Body of pancreas (tissue), 4 donors: Measurements from ENCODE around the gene ASTN2. TPM values are rescaled to one million over a fixed set of nuclear protein-coding genes. Genes with fewer than 3 reads are reported as not detected.

Experiments
- ATAC-seq: fragments of 150-250 bp; one replicate; pipeline ENCODE4 v1.9.1; 2016
- DNase-seq, 4 donors: peaks; one replicate each; pipeline ENCODE4 v3.0.0-alpha.2; 2019
- H3K27ac ChIP-seq, 4 donors: fragments of 200-600 bp; sonication (generic); 1 replicate in 3 of 4; 2 replicates in 1 of 4; pipeline versions ENCODE4 v1.5.1 to v1.6.1; 2016 to 2019; ENCODE audit warnings: mild to moderate bottlenecking in 1 of 4, mixed read lengths in 1 of 4, moderate library complexity in 1 of 4
- H3K27me3 ChIP-seq, 2 donors: fragments of 200-600 bp; sonication (generic); one replicate each; pipeline ENCODE4 v1.6.0; 2016; ENCODE audit warnings: mild to moderate bottlenecking in 1 of 2
- H3K36me3 ChIP-seq, 2 donors: fragments of 200-600 bp; sonication (generic); replicated peaks in 1 of 2; 2 replicates each; pipeline ENCODE4 v1.5.1; 2016; ENCODE audit warnings: low read depth in 2 of 2; ENCODE audit not compliant: insufficient read depth in 1 of 2
- H3K4me1 ChIP-seq: fragments of 200-600 bp; sonication (generic); one replicate; pipeline ENCODE4 v1.6.0; 2016
- H3K4me3 ChIP-seq, 2 donors: fragments of 200-600 bp; sonication (generic); 1 replicate in 1 of 2; 2 replicates in 1 of 2; pipeline ENCODE4 v1.5.1; 2016 to 2019
- H3K9me3 ChIP-seq, 3 donors: fragments of 200-600 bp; sonication (generic); 1 replicate in 2 of 3; 2 replicates in 1 of 3; pipeline ENCODE4 v1.5.1; 2016
- POLR2A ChIP-seq, 3 donors: fragments of 450-650 bp; IDR thresholded peaks; one replicate each; pipeline ENCODE4 v1.6.1; 2016; ENCODE audit warnings: antibody characterized with exemption in 3 of 3, mild to moderate bottlenecking in 2 of 3
- WGBS, 2 donors: methylation state at CpG; one replicate each; pipeline ENCODE4 v1.1.5; 2017; 5-methylcytosine and 5-hydroxymethylcytosine counted together
- intact Hi-C: fragments of 100-400 bp; cut with DNase I; formaldehyde crosslinking; loops from one replicate; pipeline ENCODE4 v1.15.1; 2023
- total RNA-seq, 2 donors: library from RNA; depleted of rRNA; stranded (reverse); fragments of >200 nt; gene quantifications; one replicate each; pipeline ENCODE4 v1.1.0, GENCODE V29; 2016
- TF ChIP-seq, protein P1 (sequence below), 7 experiments: fragments of 450-650 bp in 4 of 7; fragments of 200-600 bp in 3 of 7; sonication (generic) in 3 of 7; IDR thresholded peaks; one replicate each; pipeline ENCODE4 v1.5.1; 2016 to 2019; ENCODE audit warnings: antibody characterized with exemption in 7 of 7

ASTN2 gene
- total RNA-seq, 2 donors from 2014 or later: 8.2 to 9.6 TPM

DNA sequence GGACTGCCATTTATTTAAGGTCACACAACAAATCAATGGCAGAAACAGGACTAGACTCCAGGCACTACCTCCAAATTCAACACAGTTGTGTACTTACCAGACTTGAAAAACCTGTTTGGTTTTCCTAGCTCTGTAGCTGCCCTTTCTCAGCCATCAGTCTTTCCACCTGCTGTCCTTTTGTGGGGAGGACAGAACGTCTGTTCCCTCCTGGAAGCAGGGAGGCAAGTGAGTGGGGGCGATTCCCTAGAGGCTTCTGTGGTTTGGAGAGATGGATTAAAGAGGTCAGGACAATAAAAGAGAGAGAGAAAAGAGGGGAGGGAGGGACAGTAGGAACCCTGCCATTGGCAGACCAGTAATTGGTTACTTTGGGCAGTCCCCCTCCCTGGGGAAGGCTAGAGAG, 14.7 kb downstream of the ASTN2 start:
- H3K4me3 ChIP-seq: no peak overlapping the region
- H3K27ac ChIP-seq: peak overlapping the region in 3 of 4 donors; percentile 60 to 69 (median 60)
- peaks cover 63% of the 10 kb centered on the region for H3K4me1 ChIP-seq
- H3K36me3 ChIP-seq: no peaks in the 10 kb centered on the region
- 6 to 9% methylated on average over 2 of the region's 2 CpGs for WGBS, 2 donors
- DNase-seq (peak; percentile 48 to 72 (median 56)), ATAC-seq (peak; percentile 94)
- intact Hi-C loops: no loop called here
- no peaks in the 10 kb centered on the region for H3K9me3 ChIP-seq
- H3K27me3 ChIP-seq: no peaks in the 10 kb centered on the region
- peak in 1 of 3 donors; percentile 29 for TF ChIP-seq POLR2A (IDR thresholded peaks at IDR 0.05)
- TF ChIP-seq, protein P1, sequence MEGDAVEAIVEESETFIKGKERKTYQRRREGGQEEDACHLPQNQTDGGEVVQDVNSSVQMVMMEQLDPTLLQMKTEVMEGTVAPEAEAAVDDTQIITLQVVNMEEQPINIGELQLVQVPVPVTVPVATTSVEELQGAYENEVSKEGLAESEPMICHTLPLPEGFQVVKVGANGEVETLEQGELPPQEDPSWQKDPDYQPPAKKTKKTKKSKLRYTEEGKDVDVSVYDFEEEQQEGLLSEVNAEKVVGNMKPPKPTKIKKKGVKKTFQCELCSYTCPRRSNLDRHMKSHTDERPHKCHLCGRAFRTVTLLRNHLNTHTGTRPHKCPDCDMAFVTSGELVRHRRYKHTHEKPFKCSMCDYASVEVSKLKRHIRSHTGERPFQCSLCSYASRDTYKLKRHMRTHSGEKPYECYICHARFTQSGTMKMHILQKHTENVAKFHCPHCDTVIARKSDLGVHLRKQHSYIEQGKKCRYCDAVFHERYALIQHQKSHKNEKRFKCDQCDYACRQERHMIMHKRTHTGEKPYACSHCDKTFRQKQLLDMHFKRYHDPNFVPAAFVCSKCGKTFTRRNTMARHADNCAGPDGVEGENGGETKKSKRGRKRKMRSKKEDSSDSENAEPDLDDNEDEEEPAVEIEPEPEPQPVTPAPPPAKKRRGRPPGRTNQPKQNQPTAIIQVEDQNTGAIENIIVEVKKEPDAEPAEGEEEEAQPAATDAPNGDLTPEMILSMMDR (IDR thresholded peaks at IDR 0.05): peak in 4 of 7 experiments; percentile 17 to 41 (median 26)

GRCh38 chr9:117395151-117395650, 19.7 kb downstream of the ASTN2 start:
- H3K27ac ChIP-seq: no peak overlapping the region
- H3K27me3 ChIP-seq: no peaks in the 10 kb centered on the region
- no peak for TF ChIP-seq POLR2A (IDR thresholded peaks at IDR 0.05)
- TF ChIP-seq, protein P1 (IDR thresholded peaks at IDR 0.05): no peak
- H3K9me3 ChIP-seq: no peaks in the 10 kb centered on the region
- no peaks in the 10 kb centered on the region for H3K36me3 ChIP-seq
- DNase-seq (no peak), ATAC-seq (no peak)
- 77 to 82% methylated on average over 5 of the region's 5 CpGs for WGBS, 2 donors
- H3K4me1 ChIP-seq: peaks cover 21% of the 10 kb centered on the region
- no peak overlapping the region for H3K4me3 ChIP-seq
- intact Hi-C loops: no loop called here

DNA sequence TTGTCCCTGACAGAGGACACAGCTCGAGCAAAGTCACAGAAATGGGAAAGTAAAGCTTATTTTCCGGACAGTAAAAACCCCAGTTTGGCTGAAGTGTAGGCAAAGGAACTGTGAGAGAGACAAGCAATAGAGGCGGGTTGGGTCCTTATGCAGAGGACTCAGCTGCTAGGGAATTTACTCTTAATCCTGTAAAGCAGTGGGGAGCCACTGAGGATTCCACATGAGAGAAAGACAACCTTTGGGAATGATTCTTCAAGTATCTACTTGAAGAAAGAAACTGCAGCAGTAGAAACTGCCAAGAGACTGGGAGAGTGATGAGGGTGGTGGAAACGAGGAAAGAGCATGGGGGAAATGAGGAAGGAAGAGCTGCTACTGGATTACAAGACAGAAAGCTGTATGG, 20.2 kb downstream of the ASTN2 start:
- 75 to 88% methylated on average over 4 of the region's 4 CpGs for WGBS, 2 donors
- Histone ChIP-seq H3K4me1 (peaks cover 19% of the 10 kb centered on the region), H3K36me3 (no peaks in the 10 kb centered on the region), H3K27ac (no peak overlapping the region), H3K27me3 (no peaks in the 10 kb centered on the region), H3K9me3 (no peaks in the 10 kb centered on the region), H3K4me3 (no peak overlapping the region)
- no peak for TF ChIP-seq POLR2A (IDR thresholded peaks at IDR 0.05)
- TF ChIP-seq, protein P1 (IDR thresholded peaks at IDR 0.05): no peak
- DNase-seq (no peak), ATAC-seq (no peak)
- intact Hi-C loops: no loop called here

DNA sequence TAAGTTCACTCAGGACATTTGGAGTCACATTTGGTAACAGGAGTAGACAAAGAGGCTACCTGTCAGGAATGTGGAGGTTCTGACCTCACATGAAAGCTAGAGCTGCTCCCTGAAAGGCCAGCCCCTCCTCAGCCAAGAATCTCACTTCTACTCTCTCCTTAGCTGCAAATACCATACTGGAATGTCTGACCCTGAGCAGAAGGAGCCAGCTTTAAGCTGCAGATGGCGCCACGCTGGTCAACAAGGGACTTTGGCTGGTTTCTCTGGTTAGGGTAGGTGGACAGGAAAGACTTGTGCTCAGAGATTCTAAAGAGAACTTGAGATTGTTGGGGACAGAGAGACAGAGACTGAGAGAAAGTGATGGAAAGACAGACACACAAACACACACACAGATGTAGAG, 21.9 kb downstream of the ASTN2 start:
- 66 to 76% methylated on average over 2 of the region's 2 CpGs for WGBS, 2 donors
- TF ChIP-seq, protein P1 (IDR thresholded peaks at IDR 0.05): peak in 1 of 7 experiments; percentile 5
- TF ChIP-seq POLR2A (IDR thresholded peaks at IDR 0.05): no peak
- Histone ChIP-seq H3K4me1 (peaks cover 17% of the 10 kb centered on the region), H3K36me3 (no peaks in the 10 kb centered on the region), H3K4me3 (no peak overlapping the region), H3K27ac (no peak overlapping the region), H3K27me3 (no peaks in the 10 kb centered on the region), H3K9me3 (no peaks in the 10 kb centered on the region)
- no peak for ATAC-seq
- peak in 1 of 4 donors; percentile 27 for DNase-seq
- intact Hi-C loops: no loop called here

DNA sequence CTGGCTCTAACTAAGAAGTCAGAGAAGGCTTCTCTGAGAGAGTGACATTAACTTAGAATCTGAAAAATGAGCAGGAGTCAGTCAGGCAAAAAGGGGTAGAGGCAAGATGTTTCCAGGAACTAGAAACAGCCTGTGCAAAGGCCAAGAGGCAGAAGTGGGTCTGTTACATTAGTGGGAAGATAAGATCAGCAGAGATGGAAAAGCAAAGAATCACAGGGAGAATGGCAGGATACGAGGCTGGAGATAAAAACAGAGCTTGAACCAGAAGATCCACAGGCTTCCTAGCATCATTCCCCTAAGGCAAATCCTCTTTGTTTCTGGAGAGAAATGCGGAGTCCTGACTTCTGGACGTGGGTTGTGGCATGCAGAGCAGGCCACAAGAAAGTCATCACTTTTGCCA, 27.4 kb downstream of the ASTN2 start:
- WGBS, 2 donors: 42 to 59% methylated on average over 3 of the region's 3 CpGs
- intact Hi-C loops: no loop called here
- no peak for TF ChIP-seq POLR2A (IDR thresholded peaks at IDR 0.05)
- TF ChIP-seq, protein P1 (IDR thresholded peaks at IDR 0.05): no peak
- H3K27ac ChIP-seq: no peak overlapping the region
- no peaks in the 10 kb centered on the region for H3K27me3 ChIP-seq
- H3K36me3 ChIP-seq: no peaks in the 10 kb centered on the region
- no peak for DNase-seq
- no peak for ATAC-seq
- H3K4me3 ChIP-seq: no peak overlapping the region
- peaks cover 16% of the 10 kb centered on the region for H3K4me1 ChIP-seq
- no peaks in the 10 kb centered on the region for H3K9me3 ChIP-seq
